GM18511 (cell line): ENCODE data around the gene MFSD2B.
"Not testable (repeated sequence)": the region's sequence is repeated elsewhere in the genome, so short reads cannot be mapped to it uniquely, and the experiment has no call there.

Experiments
- ATAC-seq: cut with Tn5 transposase; IDR thresholded peaks from one replicate; pipeline ENCODE4 v1.9.1; 2021; ENCODE audit warnings: mild to moderate bottlenecking, moderate library complexity; ENCODE audit not compliant: unreplicated experiment

The MFSD2B gene

GRCh38 chr2:24009680-24010476 lies at the start of gene MFSD2B:
Gene MFSD2B, plus strand, starts transcription at chr2:24010085. Its CDS starts 12 bp downstream, at chr2:24010097.
- ATAC-seq = no peak

- ATAC-seq = no peak
Measured at GRCh38 chr2:23967846-23968245, 42.0 kb upstream of the MFSD2B start.

- no peak for ATAC-seq
Measured at GRCh38 chr2:23976883-23977282, 33.0 kb upstream of the MFSD2B start.

- ATAC-seq = no peak
Measured at GRCh38 chr2:23988371-23988770, 21.5 kb upstream of the MFSD2B start.

GRCh38 chr2:23992931-23993330 lies 17.0 kb upstream of the MFSD2B start:
- ATAC-seq = no peak

GRCh38 chr2:23993736-23994269 lies 16.1 kb upstream of the MFSD2B start:
- ATAC-seq = no peak

GRCh38 chr2:23994567-23994966 lies 15.3 kb upstream of the MFSD2B start:
- ATAC-seq = no peak

- ATAC-seq = no peak
Measured at GRCh38 chr2:24007693-24008092, 2.2 kb upstream of the MFSD2B start.

GRCh38 chr2:24008672-24009366 lies 1.1 kb upstream of the MFSD2B start:
- ATAC-seq = no peak

GRCh38 chr2:24009367-24009679 lies 562 bp upstream of the MFSD2B start:
- no peak for ATAC-seq

GRCh38 chr2:24010477-24011249 lies 778 bp downstream of the MFSD2B start:
- ATAC-seq = no peak

GRCh38 chr2:24011250-24012104 lies 1.6 kb downstream of the MFSD2B start:
- no peak for ATAC-seq

- no peak for ATAC-seq
Measured at GRCh38 chr2:24012521-24013188, 2.8 kb downstream of the MFSD2B start.

- ATAC-seq = not testable (repeated sequence)
Measured at GRCh38 chr2:24014902-24015301, 5.0 kb downstream of the MFSD2B start.

- no peak for ATAC-seq
Measured at GRCh38 chr2:24015562-24016375, 5.9 kb downstream of the MFSD2B start.

GRCh38 chr2:24016376-24016761 lies 6.5 kb downstream of the MFSD2B start:
- no peak for ATAC-seq

- ATAC-seq = no peak
Measured at GRCh38 chr2:24016853-24017703, 7.2 kb downstream of the MFSD2B start.

- no peak for ATAC-seq
Measured at GRCh38 chr2:24017711-24018110, 7.8 kb downstream of the MFSD2B start.
